Osteoblast (primary cell): ENCODE data around the gene DRD2. TPM values are rescaled to one million over a fixed set of nuclear protein-coding genes. Genes with fewer than 3 reads are reported as not detected.

Experiments
- DNase-seq: peaks from one replicate; pipeline ENCODE4 v3.0.0; 2011; ENCODE audit warnings: low spot score, mixed read lengths; ENCODE audit not compliant: insufficient read length; ENCODE audit errors: missing footprints
- H2AFZ ChIP-seq: 2 replicates; pipeline ENCODE4 v1.6.0; 2011; ENCODE audit warnings: mild to moderate bottlenecking, low read length
- H3K27ac ChIP-seq: 2 replicates; pipeline ENCODE4 v1.5.1; 2011; ENCODE audit warnings: mild to moderate bottlenecking, low read depth, low read length, moderate library complexity
- H3K27me3 ChIP-seq: 2 replicates; pipeline ENCODE4 v1.6.0; 2012; ENCODE audit warnings: mild to moderate bottlenecking, control low read depth, inconsistent platforms, low read length, moderate library complexity; ENCODE audit not compliant: insufficient read depth
- H3K36me3 ChIP-seq: 2 replicates; pipeline ENCODE4 v1.5.1; 2011; ENCODE audit warnings: mild to moderate bottlenecking, low read length, control low read depth, moderate library complexity; ENCODE audit not compliant: insufficient read depth
- H3K4me1 ChIP-seq: 2 replicates; pipeline ENCODE4 v1.5.1; 2011; ENCODE audit warnings: mild to moderate bottlenecking, low read length, control low read depth, moderate library complexity; ENCODE audit not compliant: insufficient read depth
- H3K4me2 ChIP-seq: 2 replicates; pipeline ENCODE4 v1.6.0; 2011; ENCODE audit warnings: mild to moderate bottlenecking, low read length; ENCODE audit not compliant: insufficient read depth
- H3K4me3 ChIP-seq: fragments of 200-600 bp; sonication (generic); 3 replicates; pipeline ENCODE4 v1.5.1; 2012; ENCODE audit warnings: mild to moderate bottlenecking, low read length, inconsistent platforms; ENCODE audit not compliant: insufficient read depth
- H3K79me2 ChIP-seq: 2 replicates; pipeline ENCODE4 v1.6.0; 2012; ENCODE audit warnings: mild to moderate bottlenecking, low read length, control low read depth, inconsistent platforms; ENCODE audit not compliant: insufficient read depth
- H3K9me3 ChIP-seq: 2 replicates; pipeline ENCODE4 v1.5.1; 2011; ENCODE audit warnings: low read depth, low read length, control low read depth
- H4K20me1 ChIP-seq: 2 replicates; pipeline ENCODE4 v1.6.0; 2012; ENCODE audit warnings: mild to moderate bottlenecking, low read length, control low read depth; ENCODE audit not compliant: insufficient read depth
- total RNA-seq: library from RNA; depleted of rRNA; stranded (reverse); fragments of >200 nt; gene quantifications from 2 replicates; pipeline ENCODE4 v1.2.3, GENCODE V29; 2012
- TF ChIP-seq, protein P1 (sequence below): IDR thresholded peaks from 2 replicates; pipeline ENCODE4 v1.5.1; 2011; ENCODE audit warnings: mild to moderate bottlenecking, low read depth, low read length, moderate library complexity; ENCODE audit errors: extremely low read depth

The DRD2 gene
- total RNA-seq, 1 donor = 0.36 TPM

DNA sequence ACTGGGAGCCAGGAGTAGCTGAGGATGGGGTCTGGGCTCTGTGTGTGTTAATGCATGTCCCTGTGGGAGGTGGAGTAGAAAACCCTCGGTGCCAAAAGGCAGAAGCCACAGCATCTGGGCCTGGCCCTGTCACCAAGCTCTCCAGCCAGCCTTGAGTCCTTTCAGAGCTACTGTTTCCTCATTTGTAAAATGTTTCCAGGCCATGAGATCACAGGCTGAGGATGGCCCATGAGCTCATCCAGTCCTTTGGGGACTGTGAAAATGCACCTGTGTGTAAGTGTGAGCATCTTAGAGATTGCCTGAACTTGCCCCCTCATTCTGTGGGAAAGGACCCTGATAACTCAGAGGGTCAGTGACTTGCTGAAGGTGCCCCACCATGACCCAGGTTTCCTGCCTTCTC, 78.5 kb downstream of the DRD2 start:
- H3K4me2 ChIP-seq = no peak overlapping the region
- no peak overlapping the region for H3K27ac ChIP-seq
- no peaks in the 10 kb centered on the region for H3K79me2 ChIP-seq
- H2AFZ ChIP-seq = no peak overlapping the region
- TF ChIP-seq, protein P1, sequence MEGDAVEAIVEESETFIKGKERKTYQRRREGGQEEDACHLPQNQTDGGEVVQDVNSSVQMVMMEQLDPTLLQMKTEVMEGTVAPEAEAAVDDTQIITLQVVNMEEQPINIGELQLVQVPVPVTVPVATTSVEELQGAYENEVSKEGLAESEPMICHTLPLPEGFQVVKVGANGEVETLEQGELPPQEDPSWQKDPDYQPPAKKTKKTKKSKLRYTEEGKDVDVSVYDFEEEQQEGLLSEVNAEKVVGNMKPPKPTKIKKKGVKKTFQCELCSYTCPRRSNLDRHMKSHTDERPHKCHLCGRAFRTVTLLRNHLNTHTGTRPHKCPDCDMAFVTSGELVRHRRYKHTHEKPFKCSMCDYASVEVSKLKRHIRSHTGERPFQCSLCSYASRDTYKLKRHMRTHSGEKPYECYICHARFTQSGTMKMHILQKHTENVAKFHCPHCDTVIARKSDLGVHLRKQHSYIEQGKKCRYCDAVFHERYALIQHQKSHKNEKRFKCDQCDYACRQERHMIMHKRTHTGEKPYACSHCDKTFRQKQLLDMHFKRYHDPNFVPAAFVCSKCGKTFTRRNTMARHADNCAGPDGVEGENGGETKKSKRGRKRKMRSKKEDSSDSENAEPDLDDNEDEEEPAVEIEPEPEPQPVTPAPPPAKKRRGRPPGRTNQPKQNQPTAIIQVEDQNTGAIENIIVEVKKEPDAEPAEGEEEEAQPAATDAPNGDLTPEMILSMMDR = no peak
- no peaks in the 10 kb centered on the region for H4K20me1 ChIP-seq
- peaks cover 8% of the 10 kb centered on the region for H3K27me3 ChIP-seq
- H3K9me3 ChIP-seq = no peaks in the 10 kb centered on the region
- H3K36me3 ChIP-seq = no peaks in the 10 kb centered on the region
- no peaks in the 10 kb centered on the region for H3K4me1 ChIP-seq
- DNase-seq = peak; percentile 21
- H3K4me3 ChIP-seq = no peak overlapping the region

DNA sequence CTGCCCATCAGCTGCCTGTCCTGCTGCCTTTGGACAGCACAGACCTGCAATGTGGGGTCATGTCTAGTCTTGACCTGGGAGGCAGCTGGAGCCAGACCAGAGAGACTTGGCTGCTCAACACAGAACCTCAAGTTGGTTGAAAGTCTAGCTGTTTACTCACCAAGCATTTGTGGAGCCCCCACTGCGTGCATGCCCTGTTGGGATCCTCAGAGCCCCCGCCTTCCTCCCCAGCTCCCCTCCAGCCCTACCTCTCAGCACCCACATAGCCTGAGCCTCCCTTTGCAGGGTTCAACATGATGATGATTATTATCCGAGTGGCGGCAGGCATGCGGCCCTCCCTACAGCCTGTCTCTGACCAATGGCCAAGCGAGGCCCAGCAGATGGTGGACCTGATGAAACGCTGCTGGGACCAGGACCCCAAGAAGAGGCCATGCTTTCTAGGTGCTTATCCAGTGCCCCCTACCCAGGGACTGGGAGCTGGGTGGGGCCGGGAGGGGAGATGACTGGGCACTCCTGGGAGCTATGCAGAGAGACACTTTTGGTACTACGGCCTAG, 79.3 kb downstream of the DRD2 start:
- H3K4me2 ChIP-seq = no peak overlapping the region
- H3K36me3 ChIP-seq = no peaks in the 10 kb centered on the region
- TF ChIP-seq, protein P1 = no peak
- no peaks in the 10 kb centered on the region for H3K4me1 ChIP-seq
- H2AFZ ChIP-seq = no peak overlapping the region
- H3K9me3 ChIP-seq = no peaks in the 10 kb centered on the region
- DNase-seq = peak; percentile 78
- no peaks in the 10 kb centered on the region for H4K20me1 ChIP-seq
- H3K27me3 ChIP-seq = peaks cover 15% of the 10 kb centered on the region
- H3K4me3 ChIP-seq = no peak overlapping the region
- H3K79me2 ChIP-seq = no peaks in the 10 kb centered on the region
- no peak overlapping the region for H3K27ac ChIP-seq

DNA sequence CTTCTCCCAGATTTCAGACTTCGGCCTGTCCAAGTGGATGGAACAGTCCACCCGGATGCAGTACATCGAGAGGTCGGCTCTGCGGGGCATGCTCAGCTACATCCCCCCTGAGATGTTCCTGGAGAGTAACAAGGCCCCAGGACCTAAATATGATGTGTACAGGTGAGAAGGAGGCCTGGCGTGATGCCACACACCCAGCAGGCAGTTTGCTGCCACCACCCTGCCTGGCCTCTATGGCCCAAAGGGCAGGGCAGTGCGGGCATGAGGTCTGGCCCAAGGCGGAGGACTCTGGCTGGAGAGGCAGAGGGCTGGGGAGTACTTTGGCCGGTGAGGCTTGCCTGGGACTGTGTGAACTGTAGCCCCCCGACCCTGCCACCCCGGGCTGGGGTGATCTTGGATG, 80.3 kb downstream of the DRD2 start:
- Histone ChIP-seq H3K36me3 (no peaks in the 10 kb centered on the region), H3K4me2 (no peak overlapping the region), H3K9me3 (no peaks in the 10 kb centered on the region), H3K27ac (no peak overlapping the region), H3K79me2 (no peaks in the 10 kb centered on the region), H3K27me3 (peaks cover 18% of the 10 kb centered on the region), H4K20me1 (no peaks in the 10 kb centered on the region), H3K4me3 (no peak overlapping the region), H2AFZ (no peak overlapping the region), H3K4me1 (no peaks in the 10 kb centered on the region)
- DNase-seq = peak; percentile 37
- TF ChIP-seq, protein P1 = no peak

DNA sequence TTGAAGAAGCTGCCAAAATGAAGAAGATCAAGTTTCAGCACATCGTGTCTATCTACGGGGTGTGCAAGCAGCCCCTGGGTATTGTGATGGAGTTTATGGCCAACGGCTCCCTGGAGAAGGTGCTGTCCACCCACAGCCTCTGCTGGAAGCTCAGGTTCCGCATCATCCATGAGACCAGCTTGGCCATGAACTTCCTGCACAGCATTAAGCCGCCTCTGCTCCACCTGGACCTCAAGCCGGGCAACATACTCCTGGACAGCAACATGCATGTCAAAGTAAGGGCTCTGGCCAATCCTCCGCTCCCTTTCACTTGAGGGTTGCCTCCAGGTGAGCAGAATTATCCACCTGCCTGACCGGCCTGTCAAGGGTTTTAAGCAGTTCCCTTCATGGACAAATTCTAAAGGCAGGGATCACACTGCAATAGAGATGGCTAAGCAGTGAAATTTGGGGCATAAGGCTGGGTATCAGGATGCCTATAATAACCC, 81.7 kb downstream of the DRD2 start:
- no peak overlapping the region for H3K4me2 ChIP-seq
- DNase-seq = peak; percentile 72
- no peaks in the 10 kb centered on the region for H4K20me1 ChIP-seq
- no peaks in the 10 kb centered on the region for H3K9me3 ChIP-seq
- H3K79me2 ChIP-seq = no peaks in the 10 kb centered on the region
- no peaks in the 10 kb centered on the region for H3K4me1 ChIP-seq
- no peak overlapping the region for H3K4me3 ChIP-seq
- H3K27me3 ChIP-seq = peaks cover 32% of the 10 kb centered on the region
- no peaks in the 10 kb centered on the region for H3K36me3 ChIP-seq
- no peak overlapping the region for H3K27ac ChIP-seq
- no peak overlapping the region for H2AFZ ChIP-seq
- TF ChIP-seq, protein P1 = no peak
